Epithelial cell of esophagus (primary cell): ENCODE measurements around the gene PACS1.

Experiments
- DNase-seq: peaks from one replicate; pipeline ENCODE4 v3.0.0; 2010; ENCODE audit warnings: low read depth
- H3K4me3 ChIP-seq: 2 replicates; pipeline ENCODE4 v1.5.1; 2011; ENCODE audit warnings: mild to moderate bottlenecking, low read length, control low read depth
- TF ChIP-seq, protein P1 (sequence below): IDR thresholded peaks from 2 replicates; pipeline ENCODE4 v1.5.1; 2011; ENCODE audit warnings: low read depth, mild to moderate bottlenecking, low read length, control low read depth, inconsistent platforms; ENCODE audit not compliant: insufficient read depth; ENCODE audit errors: missing control alignments

Gene PACS1

DNA sequence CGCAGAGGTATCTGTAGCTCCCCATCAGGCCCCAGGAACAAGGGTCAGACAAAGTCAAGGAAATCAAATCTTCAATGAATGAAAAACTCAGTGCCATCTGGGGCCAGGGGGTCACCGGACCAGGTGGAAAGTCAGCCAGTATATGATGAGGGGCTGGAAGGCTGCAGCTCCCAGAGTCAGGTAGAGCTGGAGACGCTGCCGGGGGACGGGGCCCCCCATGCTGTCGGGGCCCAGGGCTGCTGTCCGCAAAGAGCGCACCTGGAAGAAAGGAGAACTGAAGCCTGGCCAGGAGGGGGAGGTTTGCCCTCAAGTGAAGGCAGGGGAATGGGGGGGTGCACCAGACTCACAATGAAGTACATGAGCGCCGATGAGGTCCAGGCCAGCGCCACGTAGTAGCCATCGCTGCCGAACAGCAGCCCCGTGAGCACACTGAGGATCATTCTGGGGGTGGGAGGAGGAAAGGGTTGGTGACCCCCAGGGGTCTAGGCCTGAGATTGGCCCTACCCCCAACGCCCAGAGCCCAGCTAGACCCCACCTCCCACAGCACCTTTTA is 214.5 kb downstream of the PACS1 start:
- TF ChIP-seq, protein P1, sequence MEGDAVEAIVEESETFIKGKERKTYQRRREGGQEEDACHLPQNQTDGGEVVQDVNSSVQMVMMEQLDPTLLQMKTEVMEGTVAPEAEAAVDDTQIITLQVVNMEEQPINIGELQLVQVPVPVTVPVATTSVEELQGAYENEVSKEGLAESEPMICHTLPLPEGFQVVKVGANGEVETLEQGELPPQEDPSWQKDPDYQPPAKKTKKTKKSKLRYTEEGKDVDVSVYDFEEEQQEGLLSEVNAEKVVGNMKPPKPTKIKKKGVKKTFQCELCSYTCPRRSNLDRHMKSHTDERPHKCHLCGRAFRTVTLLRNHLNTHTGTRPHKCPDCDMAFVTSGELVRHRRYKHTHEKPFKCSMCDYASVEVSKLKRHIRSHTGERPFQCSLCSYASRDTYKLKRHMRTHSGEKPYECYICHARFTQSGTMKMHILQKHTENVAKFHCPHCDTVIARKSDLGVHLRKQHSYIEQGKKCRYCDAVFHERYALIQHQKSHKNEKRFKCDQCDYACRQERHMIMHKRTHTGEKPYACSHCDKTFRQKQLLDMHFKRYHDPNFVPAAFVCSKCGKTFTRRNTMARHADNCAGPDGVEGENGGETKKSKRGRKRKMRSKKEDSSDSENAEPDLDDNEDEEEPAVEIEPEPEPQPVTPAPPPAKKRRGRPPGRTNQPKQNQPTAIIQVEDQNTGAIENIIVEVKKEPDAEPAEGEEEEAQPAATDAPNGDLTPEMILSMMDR, result no peak
- H3K4me3 ChIP-seq, result no peak overlapping the region
- DNase-seq, result no peak

GRCh38 chr11:66285250-66285947 is 215.3 kb downstream of the PACS1 start:
- DNase-seq, result no peak
- H3K4me3 ChIP-seq, result no peak overlapping the region
- TF ChIP-seq, protein P1, result no peak

- DNase-seq, result no peak
- TF ChIP-seq, protein P1, result no peak
Observed at GRCh38 chr11:66286699-66287098, 216.6 kb downstream of the PACS1 start.

DNA sequence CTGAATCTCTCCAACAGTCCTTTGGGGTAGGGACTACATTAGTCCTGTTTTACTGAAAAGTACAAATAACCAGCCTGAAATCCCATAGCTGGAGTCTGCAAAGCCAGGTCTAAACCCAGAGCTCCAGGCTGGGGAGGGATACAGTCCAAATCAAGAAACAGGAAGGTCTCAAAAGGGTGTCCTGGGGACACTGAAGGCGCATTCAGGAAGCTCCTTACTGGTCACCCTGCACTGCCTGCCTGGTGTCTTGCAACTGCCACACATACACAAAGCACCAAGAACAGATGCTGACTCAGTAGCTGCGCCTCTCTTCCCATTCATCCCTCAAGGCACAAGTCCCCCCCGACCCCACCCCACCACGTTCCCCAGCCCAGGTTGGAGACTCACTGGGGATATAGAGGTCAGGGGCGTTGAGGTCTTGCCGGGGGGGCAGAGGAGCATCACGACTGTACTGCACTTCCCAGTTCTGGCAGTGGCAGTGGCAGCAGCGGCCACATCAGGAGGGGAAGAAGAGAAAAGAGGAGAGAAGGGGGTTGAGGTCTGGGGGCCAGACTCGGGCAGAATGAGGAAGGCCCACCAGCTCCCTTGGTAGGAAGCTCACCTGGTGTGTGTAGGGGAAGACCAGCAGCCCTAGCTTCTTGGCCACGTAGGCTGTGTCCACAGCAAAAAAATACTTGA is 217.3 kb downstream of the PACS1 start:
- DNase-seq, result no peak
- TF ChIP-seq, protein P1, result no peak
- H3K4me3 ChIP-seq, result no peak overlapping the region

More at GRCh38 chr11:66286699-66287098, 216.6 kb downstream of the PACS1 start:
- H3K4me3 ChIP-seq, result no peak overlapping the region

DNA sequence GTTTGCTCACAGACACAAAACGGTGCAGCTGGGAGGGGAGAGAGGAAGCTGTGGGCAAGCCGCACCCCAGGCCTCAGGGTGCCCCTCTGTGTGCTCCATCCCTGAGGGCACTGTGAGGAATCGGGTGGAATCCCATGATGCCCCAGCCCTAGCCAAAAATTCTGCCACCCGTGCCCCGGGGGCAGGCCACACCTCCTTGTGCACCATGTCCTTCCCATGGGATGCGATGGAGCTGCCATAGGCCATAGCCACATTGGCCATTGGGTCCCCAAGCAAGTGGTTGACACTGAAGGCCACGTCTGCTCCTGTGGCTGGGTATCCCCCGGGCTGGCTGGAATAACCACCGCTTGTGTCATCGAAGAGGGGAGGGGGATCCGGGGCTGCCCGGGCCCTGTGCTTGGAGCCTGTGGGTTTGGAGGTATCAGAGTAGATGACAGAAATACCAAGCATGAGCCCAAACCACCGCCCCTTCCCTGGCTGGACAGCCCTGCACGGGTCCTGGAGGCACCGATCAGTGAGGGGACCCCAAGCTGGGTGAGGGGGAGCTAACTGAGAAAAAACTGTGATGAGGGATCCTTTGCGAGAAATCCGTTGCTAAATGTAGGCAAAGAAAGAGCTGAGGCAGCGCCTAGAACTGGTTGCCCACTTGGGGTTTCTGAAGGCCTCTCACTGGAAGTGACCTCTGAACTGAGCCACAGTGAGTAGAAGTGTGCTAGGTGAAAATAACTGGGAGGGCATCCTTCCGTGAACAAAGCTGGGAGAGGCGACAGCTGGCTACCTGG is 218.0 kb downstream of the PACS1 start:
- TF ChIP-seq, protein P1, result no peak
- peak overlapping the region; percentile 79 for H3K4me3 ChIP-seq
- no peak for DNase-seq

- TF ChIP-seq, protein P1, result no peak
- DNase-seq, result peak; percentile 100
Observed at GRCh38 chr11:66288671-66289547, 218.8 kb downstream of the PACS1 start, which contains the start of gene YIF1A. Gene YIF1A (minus strand): TSS chr11:66289143. CDS start chr11:66288985, 158 bp downstream.

More at GRCh38 chr11:66288671-66289547, 218.8 kb downstream of the PACS1 start, which contains the start of gene YIF1A:
- H3K4me3 ChIP-seq, result peak within 1 kb of the TSS; percentile 79
